Gastroesophageal sphincter (tissue), 3 donors: ENCODE results near the gene CLEC4D.

ENCODE experiments used
- POLR2A ChIP-seq, 2 donors: fragments of 450-650 bp; IDR thresholded peaks; one replicate each; pipeline ENCODE4 v1.6.1; 2017; ENCODE audit warnings: antibody characterized with exemption in 2 of 2, mild to moderate bottlenecking in 2 of 2, moderate library complexity in 1 of 2
- POLR2AphosphoS5 ChIP-seq: sonication (generic); formaldehyde crosslinking; IDR thresholded peaks from one replicate; pipeline ENCODE4 v1.6.1; 2017; ENCODE audit warnings: antibody characterized with exemption
- TF ChIP-seq, protein P1 (sequence below), 4 experiments: fragments of 200-600 bp in 2 of 4; fragments of 450-650 bp in 2 of 4; sonication (generic) in 1 of 4; IDR thresholded peaks; one replicate each; pipeline ENCODE4 v1.5.1; 2017 to 2019; ENCODE audit warnings: antibody characterized with exemption in 4 of 4, mild to moderate bottlenecking in 2 of 4, moderate library complexity in 2 of 4

DNA sequence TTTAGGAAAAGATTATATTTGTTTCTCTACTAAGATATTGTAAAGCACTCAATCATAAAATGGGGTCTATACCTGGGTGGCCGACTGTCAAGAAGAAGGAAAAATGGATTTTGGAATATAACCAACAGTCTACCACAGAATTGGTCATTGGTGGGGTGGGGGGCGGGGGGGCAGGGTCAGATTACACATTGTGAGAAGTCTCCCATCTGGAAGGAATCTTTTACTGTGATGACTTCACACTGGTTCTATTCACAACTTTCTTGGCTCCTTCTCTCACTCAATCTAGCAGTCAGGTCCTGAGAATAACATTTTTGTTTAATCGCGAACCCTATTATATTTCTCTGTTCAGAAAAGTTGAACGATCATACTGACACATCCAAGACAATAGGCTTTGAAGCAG, 36.1 kb downstream of the CLEC4D start:
- TF ChIP-seq, protein P1, sequence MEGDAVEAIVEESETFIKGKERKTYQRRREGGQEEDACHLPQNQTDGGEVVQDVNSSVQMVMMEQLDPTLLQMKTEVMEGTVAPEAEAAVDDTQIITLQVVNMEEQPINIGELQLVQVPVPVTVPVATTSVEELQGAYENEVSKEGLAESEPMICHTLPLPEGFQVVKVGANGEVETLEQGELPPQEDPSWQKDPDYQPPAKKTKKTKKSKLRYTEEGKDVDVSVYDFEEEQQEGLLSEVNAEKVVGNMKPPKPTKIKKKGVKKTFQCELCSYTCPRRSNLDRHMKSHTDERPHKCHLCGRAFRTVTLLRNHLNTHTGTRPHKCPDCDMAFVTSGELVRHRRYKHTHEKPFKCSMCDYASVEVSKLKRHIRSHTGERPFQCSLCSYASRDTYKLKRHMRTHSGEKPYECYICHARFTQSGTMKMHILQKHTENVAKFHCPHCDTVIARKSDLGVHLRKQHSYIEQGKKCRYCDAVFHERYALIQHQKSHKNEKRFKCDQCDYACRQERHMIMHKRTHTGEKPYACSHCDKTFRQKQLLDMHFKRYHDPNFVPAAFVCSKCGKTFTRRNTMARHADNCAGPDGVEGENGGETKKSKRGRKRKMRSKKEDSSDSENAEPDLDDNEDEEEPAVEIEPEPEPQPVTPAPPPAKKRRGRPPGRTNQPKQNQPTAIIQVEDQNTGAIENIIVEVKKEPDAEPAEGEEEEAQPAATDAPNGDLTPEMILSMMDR (IDR thresholded peaks at IDR 0.05): no peak
- TF ChIP-seq POLR2A (IDR thresholded peaks at IDR 0.05): no peak
- TF ChIP-seq POLR2AphosphoS5: no peak
